ENCODE data around the gene CISH.

- TF ChIP-seq POLR2A (IDR thresholded peaks at IDR 0.05) (no peak), CTCF (IDR thresholded peaks at IDR 0.05) (no peak)
Measured at GRCh38 chr3:50582083-50582482, 29.5 kb downstream of the CISH start.
